ENCODE data around the gene CALML3. TPM values are rescaled to one million over a fixed set of nuclear protein-coding genes. Genes with fewer than 3 reads are reported as not detected.

The CALML3 gene
- total RNA-seq, result not detected in 2 replicates

DNA sequence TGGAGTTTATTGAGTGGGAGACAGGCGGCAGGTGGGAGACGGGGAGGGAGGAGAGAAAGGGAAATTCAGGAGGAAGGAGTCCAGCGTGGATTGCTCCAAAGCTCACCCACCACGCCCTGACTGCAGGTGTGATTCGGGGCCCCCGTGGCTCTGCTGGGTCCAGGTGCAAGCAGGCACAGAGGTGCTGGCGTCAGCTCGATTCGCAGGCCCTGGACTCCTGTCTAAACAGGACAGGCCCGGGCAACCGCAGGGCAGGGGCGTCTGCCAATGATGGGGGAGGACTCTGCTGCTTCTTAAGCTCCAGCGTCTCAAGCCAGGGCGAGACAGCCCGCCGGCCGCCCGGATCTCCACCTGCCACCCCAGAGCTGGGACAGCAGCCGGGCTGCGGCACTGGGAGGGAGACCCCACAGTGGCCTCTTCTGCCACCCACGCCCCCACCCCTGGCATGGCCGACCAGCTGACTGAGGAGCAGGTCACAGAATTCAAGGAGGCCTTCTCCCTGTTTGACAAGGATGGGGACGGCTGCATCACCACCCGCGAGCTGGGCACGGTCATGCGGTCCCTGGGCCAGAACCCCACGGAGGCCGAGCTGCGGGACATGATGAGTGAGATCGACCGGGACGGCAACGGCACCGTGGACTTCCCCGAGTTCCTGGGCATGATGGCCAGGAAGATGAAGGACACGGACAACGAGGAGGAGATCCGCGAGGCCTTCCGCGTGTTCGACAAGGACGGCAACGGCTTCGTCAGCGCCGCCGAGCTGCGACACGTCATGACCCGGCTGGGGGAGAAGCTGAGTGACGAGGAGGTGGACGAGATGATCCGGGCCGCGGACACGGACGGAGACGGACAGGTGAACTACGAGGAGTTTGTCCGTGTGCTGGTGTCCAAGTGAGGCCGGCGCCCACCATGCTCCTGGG lies at the start of gene CALML3:
TSS of gene CALML3 (plus strand) at position 321 of the 920 bp plus-strand sequence. CDS start at position 446, 125 bp downstream.

DNA sequence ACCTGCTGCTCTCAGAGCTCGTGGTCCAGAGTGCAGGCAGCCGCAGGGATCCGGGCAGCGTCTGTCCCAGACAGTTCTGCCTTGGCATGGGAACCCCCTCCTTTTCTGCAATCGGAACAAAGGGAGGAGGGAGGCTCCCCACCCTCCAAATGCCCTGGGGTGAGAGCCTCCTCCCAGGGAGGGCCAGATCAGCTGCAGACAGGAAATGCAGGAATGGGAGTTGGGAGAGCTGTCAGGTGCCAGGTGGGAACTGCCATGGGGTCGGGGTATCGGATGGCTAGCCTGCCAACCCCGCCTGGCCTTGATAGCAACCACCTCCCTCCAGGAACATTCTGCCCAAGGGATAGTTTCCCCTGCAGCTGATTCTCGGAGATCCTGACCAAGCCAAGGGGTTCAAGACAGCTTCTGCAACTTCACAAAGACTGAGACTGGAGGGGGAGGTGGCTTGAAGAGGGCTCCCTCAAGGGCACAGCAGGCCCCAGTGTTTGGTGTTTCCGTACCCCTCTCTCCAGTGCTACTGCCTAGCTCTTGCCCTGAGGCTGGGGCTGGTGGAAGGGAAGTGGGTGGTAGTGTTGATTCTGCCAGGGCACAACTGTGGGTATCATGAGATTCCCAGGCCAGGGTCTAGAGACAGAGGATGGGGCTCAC lies 25.1 kb upstream of the CALML3 start, which contains the start of gene CALML5:
TSS of gene CALML5 (minus strand) at position 78 of the 648 bp plus-strand sequence. CDS start 132 bp downstream, outside the sequence.

Other genes with a start within 250 kb of the CALML3 start
- not detected in 2 replicates for gene UCN3, start 160.0 kb upstream of the CALML3 start, total RNA-seq
- gene TUBAL3, start 120.1 kb upstream of the CALML3 start, total RNA-seq, result under 0.01 and 0.15 TPM in 2 replicates
- 20.8 and 32.1 TPM in 2 replicates for gene NET1, start 112.4 kb upstream of the CALML3 start, total RNA-seq
- gene CALML5, start 25.4 kb upstream of the CALML3 start, total RNA-seq, result not detected in 2 replicates
- 6.5 and 11.4 TPM in 2 replicates for gene ASB13, start 141.6 kb downstream of the CALML3 start, total RNA-seq
- 48.4 and 73.4 TPM in 2 replicates for gene TASOR2, start 159.9 kb downstream of the CALML3 start, total RNA-seq

Measured in epithelial cell of umbilical artery (primary cell).